OCI-LY7 (cell line): Measurements from ENCODE around the gene EFNA4. TPM values are rescaled to one million over a fixed set of nuclear protein-coding genes. Genes with fewer than 3 reads are reported as not detected.
A peak's percentile ranks its signal among the peaks of the same experiment; 100 is the strongest.

Source experiments
- BruUV-seq: library from RNA; stranded (reverse); fragments of 400-500 nt; replicated peaks from 2 replicates; lab custom pipeline; 2021; lab: Mats Ljungman, UMichigan
- CTCF ChIA-PET: fragments of 300-600 bp; sonication (Branson Sonifier 250); formaldehyde crosslinking; loops from one replicate; lab custom pipeline; 2022; ENCODE audit warnings: antibody characterized with exemption; ENCODE audit not compliant: unreplicated experiment; lab: Charles Lee
- POLR2A ChIA-PET: fragments of 300-600 bp; sonication (Branson Sonifier 250); formaldehyde crosslinking; loops from one replicate; lab custom pipeline; 2022; ENCODE audit warnings: antibody characterized with exemption; lab: Charles Lee
- DNase-seq: peaks from one replicate; pipeline ENCODE4 v3.0.0-alpha.2; 2015; ENCODE audit warnings: low spot score
- H2AFZ ChIP-seq: fragments of 200-600 bp; sonication (generic), shearing (Covaris generic); 2 replicates; pipeline ENCODE4 v1.6.1; 2014; ENCODE audit warnings: mild to moderate bottlenecking, antibody characterized with exemption, low read length, moderate library complexity
- H3K27ac ChIP-seq: fragments of 200-600 bp; sonication (generic); 2 replicates; pipeline ENCODE4 v1.5.1; 2014; ENCODE audit warnings: mixed run types, low read depth, mild to moderate bottlenecking, moderate library complexity, low read length, inconsistent platforms; ENCODE audit not compliant: poor library complexity, severe bottlenecking
- H3K36me3 ChIP-seq: fragments of 200-600 bp; sonication (generic); 2 replicates; pipeline ENCODE4 v1.6.1; 2014; ENCODE audit warnings: mild to moderate bottlenecking, antibody characterized with exemption, low read length, moderate library complexity, mixed read lengths; ENCODE audit not compliant: insufficient read depth
- H3K4me1 ChIP-seq: fragments of 200-600 bp; sonication (generic); 2 replicates; pipeline ENCODE4 v1.5.1; 2014; ENCODE audit warnings: mild to moderate bottlenecking, low read length; ENCODE audit not compliant: insufficient read depth, poor library complexity, severe bottlenecking
- H3K4me2 ChIP-seq: fragments of 200-600 bp; sonication (generic); 2 replicates; pipeline ENCODE4 v1.6.1; 2014; ENCODE audit warnings: mild to moderate bottlenecking, low read length
- H3K4me3 ChIP-seq: fragments of 200-600 bp; sonication (generic); 2 replicates; pipeline ENCODE4 v1.5.1; 2014; ENCODE audit warnings: mild to moderate bottlenecking, low read depth, low read length; ENCODE audit not compliant: poor library complexity, severe bottlenecking
- H3K79me2 ChIP-seq: fragments of 200-600 bp; sonication (generic); 2 replicates; pipeline ENCODE4 v1.6.1; 2016; ENCODE audit warnings: low read depth, mild to moderate bottlenecking, low read length, moderate library complexity, mixed read lengths; ENCODE audit not compliant: insufficient read depth
- H3K9me2 ChIP-seq: fragments of 200-600 bp; sonication (generic); 2 replicates; pipeline ENCODE4 v1.6.1; 2016; ENCODE audit warnings: mild to moderate bottlenecking, low read length, mixed read lengths; ENCODE audit not compliant: insufficient read depth
- H3K9me3 ChIP-seq: fragments of 200-600 bp; sonication (generic); 2 replicates; pipeline ENCODE4 v1.6.1; 2014; ENCODE audit warnings: mild to moderate bottlenecking, mixed run types, low read length, mixed read lengths
- H4K20me1 ChIP-seq: fragments of 200-600 bp; sonication (generic); 2 replicates; pipeline ENCODE4 v1.6.1; 2014; ENCODE audit warnings: mild to moderate bottlenecking, antibody characterized with exemption, low read length, moderate library complexity, mixed read lengths; ENCODE audit not compliant: insufficient read depth
- CTCF ChIP-seq: fragments of 200-600 bp; sonication (generic); conservative IDR thresholded peaks from 2 replicates; pipeline ENCODE4 v1.5.1; 2014; ENCODE audit warnings: mild to moderate bottlenecking, antibody characterized with exemption, low read length, moderate library complexity, mixed read lengths
- EZH2phosphoT487 ChIP-seq: fragments of 200-600 bp; sonication (generic); IDR thresholded peaks from 2 replicates; pipeline ENCODE4 v1.6.1; 2018; ENCODE audit warnings: low read depth, borderline replicate concordance, mild to moderate bottlenecking, mixed run types, antibody characterized with exemption, low read length, moderate library complexity, mixed read lengths
- intact Hi-C: fragments of 100-400 bp; cut with micrococcal nuclease; formaldehyde crosslinking; loops from one replicate; pipeline ENCODE4 v1.10.0; 2022; ENCODE audit not compliant: unreplicated experiment
- total RNA-seq, 2 experiments: library from RNA; depleted of rRNA in 1 of 2; stranded (reverse); fragments of >200 nt in 1 of 2; shearing (Covaris generic) in 1 of 2; gene quantifications; 2 replicates each; pipeline ENCODE4 v1.2.3, GENCODE V29; 2014 to 2022

Gene EFNA4
- total RNA-seq, 2 experiments from 2014 or later = 9.0 to 10.5 TPM

DNA sequence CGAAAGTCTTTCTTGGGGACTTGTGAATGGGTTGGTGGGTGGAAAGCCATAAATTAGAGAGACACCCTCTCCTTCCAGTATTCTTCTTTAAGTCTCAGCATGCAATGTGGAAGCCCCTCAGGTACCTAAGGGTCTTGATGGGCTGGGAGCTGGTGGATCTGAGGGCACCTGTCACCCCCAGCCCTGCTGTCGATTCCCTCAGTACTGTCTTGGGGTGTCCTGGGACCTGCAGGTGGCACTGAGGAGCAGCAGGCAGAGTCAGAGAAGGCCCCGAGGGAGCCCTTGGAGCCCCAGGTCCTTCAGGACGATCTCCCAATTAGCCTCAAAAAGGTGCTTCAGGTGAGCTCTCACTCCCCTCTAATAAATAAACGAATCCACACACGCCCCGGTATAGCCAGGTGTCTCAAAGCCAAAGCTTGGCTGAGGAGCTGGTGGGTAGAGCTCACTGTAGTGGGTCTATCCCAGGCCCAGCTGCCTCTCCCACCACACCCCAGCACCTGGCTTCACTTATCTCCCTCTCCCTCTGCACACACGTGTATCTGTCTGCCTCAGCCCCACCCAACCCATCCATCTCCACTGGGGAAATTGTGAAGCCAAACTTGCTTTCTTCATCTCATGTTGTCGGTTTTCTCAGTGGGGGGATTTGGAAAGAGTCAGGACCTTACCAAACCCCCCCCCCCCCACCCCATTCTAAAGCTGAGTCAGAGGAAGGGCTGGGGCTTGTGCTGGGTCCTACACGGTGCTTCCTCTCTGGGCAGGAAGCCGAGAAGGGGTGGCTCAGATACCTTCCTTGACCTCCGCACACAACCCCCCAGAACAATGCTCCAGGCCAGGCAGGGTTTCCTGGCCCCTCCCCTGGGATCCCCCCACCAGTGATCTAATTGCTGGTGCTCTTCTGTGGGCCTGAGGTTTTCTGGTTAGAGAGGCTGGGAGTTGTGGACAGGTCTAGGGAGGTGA is 10.8 kb upstream of the EFNA4 start:
- Histone ChIP-seq H3K9me3 (no peaks in the 10 kb centered on the region), H3K79me2 (no peaks in the 10 kb centered on the region), H3K4me3 (peak overlapping the region; percentile 91), H3K4me2 (peak overlapping the region; percentile 99), H3K4me1 (peaks cover 35% of the 10 kb centered on the region), H3K36me3 (peaks cover 11% of the 10 kb centered on the region; the same call in 1 of the 2 replicates), H2AFZ (no peak overlapping the region), H3K9me2 (no peaks in the 10 kb centered on the region), H3K27ac (peak overlapping the region; percentile 38), H4K20me1 (no peaks in the 10 kb centered on the region)
- DNase-seq = peak; percentile 48
- intact Hi-C loops = no loop called here
- TF ChIP-seq CTCF = peak; percentile 67
- TF ChIP-seq EZH2phosphoT487 = no peak
- ChIA-PET POLR2A (interaction anchor here (0.5 to 1.5 kb wide), 3 partner anchors 9 to 190 kb away, joined by 5 to 6 read pairs (median 5); no protein-coding TSS in a partner anchor), CTCF (interaction anchor here (0.7 to 1.2 kb wide), 2 partner anchors 9 to 14 kb away, joined by 3 to 5 read pairs; no protein-coding TSS in a partner anchor)
- no TSS peak for BruUV-seq

GRCh38 chr1:155053531-155054105 is 9.9 kb upstream of the EFNA4 start:
- no peak overlapping the region for H2AFZ ChIP-seq
- peaks cover 35% of the 10 kb centered on the region for H3K4me1 ChIP-seq
- H3K9me2 ChIP-seq = no peaks in the 10 kb centered on the region
- no peak overlapping the region for H3K4me3 ChIP-seq
- BruUV-seq = no TSS peak
- no peak for DNase-seq
- H3K36me3 ChIP-seq = peaks cover 17% of the 10 kb centered on the region; the same call in 1 of the 2 replicates
- no peaks in the 10 kb centered on the region for H3K79me2 ChIP-seq
- POLR2A ChIA-PET = interaction anchor here (1.5 kb wide), 1 partner anchor 8 kb away, joined by 6 read pairs; no protein-coding TSS in a partner anchor
- H3K9me3 ChIP-seq = no peaks in the 10 kb centered on the region
- no peak for TF ChIP-seq EZH2phosphoT487
- TF ChIP-seq CTCF = no peak
- H3K27ac ChIP-seq = peak overlapping the region; percentile 14
- H4K20me1 ChIP-seq = no peaks in the 10 kb centered on the region
- peak overlapping the region; percentile 99 for H3K4me2 ChIP-seq
- CTCF ChIA-PET = interaction anchor here (1.2 to 1.3 kb wide), 2 partner anchors 8 to 37 kb away, joined by 3 to 5 read pairs; no protein-coding TSS in a partner anchor
- intact Hi-C loops = no loop called here
